Osteoblast (primary cell): ENCODE measurements around the gene FYCO1. TPM values are rescaled to one million over a fixed set of nuclear protein-coding genes. Genes with fewer than 3 reads are reported as not detected.

ENCODE experiments used
- DNase-seq: peaks from one replicate; pipeline ENCODE4 v3.0.0; 2011; ENCODE audit warnings: low spot score, mixed read lengths; ENCODE audit not compliant: insufficient read length; ENCODE audit errors: missing footprints
- H2AFZ ChIP-seq: 2 replicates; pipeline ENCODE4 v1.6.0; 2011; ENCODE audit warnings: mild to moderate bottlenecking, low read length
- H3K27ac ChIP-seq: 2 replicates; pipeline ENCODE4 v1.5.1; 2011; ENCODE audit warnings: mild to moderate bottlenecking, low read depth, low read length, moderate library complexity
- H3K27me3 ChIP-seq: 2 replicates; pipeline ENCODE4 v1.6.0; 2012; ENCODE audit warnings: mild to moderate bottlenecking, control low read depth, inconsistent platforms, low read length, moderate library complexity; ENCODE audit not compliant: insufficient read depth
- H3K36me3 ChIP-seq: 2 replicates; pipeline ENCODE4 v1.5.1; 2011; ENCODE audit warnings: mild to moderate bottlenecking, low read length, control low read depth, moderate library complexity; ENCODE audit not compliant: insufficient read depth
- H3K4me1 ChIP-seq: 2 replicates; pipeline ENCODE4 v1.5.1; 2011; ENCODE audit warnings: mild to moderate bottlenecking, low read length, control low read depth, moderate library complexity; ENCODE audit not compliant: insufficient read depth
- H3K4me2 ChIP-seq: 2 replicates; pipeline ENCODE4 v1.6.0; 2011; ENCODE audit warnings: mild to moderate bottlenecking, low read length; ENCODE audit not compliant: insufficient read depth
- H3K4me3 ChIP-seq: fragments of 200-600 bp; sonication (generic); 3 replicates; pipeline ENCODE4 v1.5.1; 2012; ENCODE audit warnings: mild to moderate bottlenecking, low read length, inconsistent platforms; ENCODE audit not compliant: insufficient read depth
- H3K79me2 ChIP-seq: 2 replicates; pipeline ENCODE4 v1.6.0; 2012; ENCODE audit warnings: mild to moderate bottlenecking, low read length, control low read depth, inconsistent platforms; ENCODE audit not compliant: insufficient read depth
- H3K9me3 ChIP-seq: 2 replicates; pipeline ENCODE4 v1.5.1; 2011; ENCODE audit warnings: low read depth, low read length, control low read depth
- H4K20me1 ChIP-seq: 2 replicates; pipeline ENCODE4 v1.6.0; 2012; ENCODE audit warnings: mild to moderate bottlenecking, low read length, control low read depth; ENCODE audit not compliant: insufficient read depth
- total RNA-seq: library from RNA; depleted of rRNA; stranded (reverse); fragments of >200 nt; gene quantifications from 2 replicates; pipeline ENCODE4 v1.2.3, GENCODE V29; 2012
- TF ChIP-seq, protein P1 (sequence below): IDR thresholded peaks from 2 replicates; pipeline ENCODE4 v1.5.1; 2011; ENCODE audit warnings: mild to moderate bottlenecking, low read depth, low read length, moderate library complexity; ENCODE audit errors: extremely low read depth

Gene FYCO1
- total RNA-seq, 1 donor = 25.0 TPM

DNA sequence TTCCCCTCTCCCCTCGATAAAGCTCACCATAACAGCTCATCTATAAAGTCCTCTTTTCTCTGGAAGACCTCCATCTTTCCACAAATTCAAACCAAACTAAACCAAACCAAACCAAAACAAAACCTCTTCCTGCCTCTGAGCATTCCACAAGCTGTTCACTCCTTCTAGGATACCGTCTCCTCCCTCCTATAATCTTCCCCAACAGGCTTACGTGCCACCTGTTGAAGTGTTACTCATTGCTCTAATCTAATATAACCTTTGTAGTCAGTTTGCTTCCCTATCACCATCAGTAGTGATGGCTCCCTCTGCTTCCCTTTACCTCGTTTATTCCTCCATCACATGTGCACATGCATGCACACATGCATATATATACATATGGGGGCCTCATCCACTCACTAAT, 122.0 kb downstream of the FYCO1 start:
- H3K27me3 ChIP-seq = peaks cover 46% of the 10 kb centered on the region
- H3K4me2 ChIP-seq = no peak overlapping the region
- no peak overlapping the region for H2AFZ ChIP-seq
- no peaks in the 10 kb centered on the region for H3K36me3 ChIP-seq
- DNase-seq = no peak
- no peaks in the 10 kb centered on the region for H4K20me1 ChIP-seq
- H3K4me1 ChIP-seq = no peaks in the 10 kb centered on the region
- H3K9me3 ChIP-seq = no peaks in the 10 kb centered on the region
- no peak overlapping the region for H3K4me3 ChIP-seq
- no peak overlapping the region for H3K27ac ChIP-seq
- TF ChIP-seq, protein P1, sequence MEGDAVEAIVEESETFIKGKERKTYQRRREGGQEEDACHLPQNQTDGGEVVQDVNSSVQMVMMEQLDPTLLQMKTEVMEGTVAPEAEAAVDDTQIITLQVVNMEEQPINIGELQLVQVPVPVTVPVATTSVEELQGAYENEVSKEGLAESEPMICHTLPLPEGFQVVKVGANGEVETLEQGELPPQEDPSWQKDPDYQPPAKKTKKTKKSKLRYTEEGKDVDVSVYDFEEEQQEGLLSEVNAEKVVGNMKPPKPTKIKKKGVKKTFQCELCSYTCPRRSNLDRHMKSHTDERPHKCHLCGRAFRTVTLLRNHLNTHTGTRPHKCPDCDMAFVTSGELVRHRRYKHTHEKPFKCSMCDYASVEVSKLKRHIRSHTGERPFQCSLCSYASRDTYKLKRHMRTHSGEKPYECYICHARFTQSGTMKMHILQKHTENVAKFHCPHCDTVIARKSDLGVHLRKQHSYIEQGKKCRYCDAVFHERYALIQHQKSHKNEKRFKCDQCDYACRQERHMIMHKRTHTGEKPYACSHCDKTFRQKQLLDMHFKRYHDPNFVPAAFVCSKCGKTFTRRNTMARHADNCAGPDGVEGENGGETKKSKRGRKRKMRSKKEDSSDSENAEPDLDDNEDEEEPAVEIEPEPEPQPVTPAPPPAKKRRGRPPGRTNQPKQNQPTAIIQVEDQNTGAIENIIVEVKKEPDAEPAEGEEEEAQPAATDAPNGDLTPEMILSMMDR = no peak
- no peaks in the 10 kb centered on the region for H3K79me2 ChIP-seq

DNA sequence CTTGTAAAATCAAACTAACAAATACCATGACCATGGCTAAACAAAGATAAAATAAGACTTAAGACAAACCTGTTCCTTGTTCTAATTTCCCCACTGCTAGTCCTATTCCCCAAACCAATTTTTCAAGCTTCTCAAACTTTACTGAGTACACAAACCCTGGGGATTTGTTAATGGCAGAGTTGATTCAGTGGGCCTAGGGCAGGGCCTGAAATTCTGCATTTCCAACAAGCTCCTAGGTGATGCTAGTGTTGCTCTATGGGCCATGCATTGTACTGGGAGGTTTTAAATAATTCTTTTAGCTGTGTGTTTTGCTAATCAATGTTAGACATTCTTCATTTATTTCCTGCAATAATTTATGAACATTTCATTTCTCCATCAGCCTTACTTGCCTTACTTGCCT, 122.6 kb downstream of the FYCO1 start:
- H2AFZ ChIP-seq = no peak overlapping the region
- no peaks in the 10 kb centered on the region for H4K20me1 ChIP-seq
- H3K79me2 ChIP-seq = no peaks in the 10 kb centered on the region
- H3K4me3 ChIP-seq = no peak overlapping the region
- H3K36me3 ChIP-seq = no peaks in the 10 kb centered on the region
- H3K27ac ChIP-seq = no peak overlapping the region
- TF ChIP-seq, protein P1 = no peak
- no peak for DNase-seq
- no peaks in the 10 kb centered on the region for H3K9me3 ChIP-seq
- no peak overlapping the region for H3K4me2 ChIP-seq
- H3K27me3 ChIP-seq = peaks cover 44% of the 10 kb centered on the region
- no peaks in the 10 kb centered on the region for H3K4me1 ChIP-seq

DNA sequence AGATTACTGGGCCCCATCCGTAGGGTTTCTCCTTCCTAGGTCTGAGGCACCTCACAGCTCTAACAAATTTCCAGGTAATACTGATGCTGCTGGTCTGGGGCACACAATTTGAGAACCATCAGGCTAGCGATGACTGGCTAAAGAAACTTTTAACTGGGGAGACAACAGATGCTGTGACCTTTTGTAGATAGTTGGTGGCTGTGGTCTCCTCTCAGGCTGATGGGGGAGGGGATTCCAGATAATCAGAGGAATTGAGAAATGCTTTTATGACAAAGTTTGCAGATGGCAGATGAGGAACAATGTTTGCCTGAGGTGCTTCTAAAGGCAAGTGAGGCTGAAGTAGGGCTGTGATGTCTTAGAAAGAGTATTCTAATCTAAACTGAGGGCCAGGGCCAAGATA, 123.1 kb downstream of the FYCO1 start:
- Histone ChIP-seq H3K27ac (no peak overlapping the region), H3K4me1 (no peaks in the 10 kb centered on the region), H3K4me2 (no peak overlapping the region), H3K36me3 (no peaks in the 10 kb centered on the region), H2AFZ (no peak overlapping the region), H3K27me3 (peaks cover 44% of the 10 kb centered on the region), H3K9me3 (no peaks in the 10 kb centered on the region), H3K79me2 (no peaks in the 10 kb centered on the region), H3K4me3 (no peak overlapping the region), H4K20me1 (no peaks in the 10 kb centered on the region)
- no peak for DNase-seq
- TF ChIP-seq, protein P1 = no peak

DNA sequence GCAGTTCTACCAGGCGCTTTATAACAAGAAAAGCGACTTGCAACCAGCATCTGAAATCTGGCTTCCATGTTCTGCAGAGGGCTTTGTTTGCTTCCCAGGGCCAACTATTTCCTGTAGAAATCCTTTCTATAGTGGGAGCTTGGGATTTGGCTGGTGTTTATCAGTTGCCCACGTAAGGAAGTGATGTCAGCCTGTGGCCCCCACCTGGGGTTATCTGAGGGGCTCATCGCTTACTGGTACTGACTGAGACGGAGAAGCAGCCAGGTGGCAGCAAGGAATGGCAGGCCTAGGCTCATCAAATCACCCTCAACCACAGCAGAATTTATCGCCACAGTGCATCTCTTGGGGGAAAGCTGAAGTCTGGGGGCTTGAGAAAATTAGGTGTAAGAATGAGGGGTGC, 123.8 kb downstream of the FYCO1 start:
- no peaks in the 10 kb centered on the region for H3K9me3 ChIP-seq
- H3K4me1 ChIP-seq = no peaks in the 10 kb centered on the region
- H3K27me3 ChIP-seq = peaks cover 46% of the 10 kb centered on the region
- no peaks in the 10 kb centered on the region for H4K20me1 ChIP-seq
- TF ChIP-seq, protein P1 = no peak
- H3K27ac ChIP-seq = no peak overlapping the region
- H3K36me3 ChIP-seq = no peaks in the 10 kb centered on the region
- no peak overlapping the region for H3K4me3 ChIP-seq
- no peak for DNase-seq
- H3K4me2 ChIP-seq = no peak overlapping the region
- no peaks in the 10 kb centered on the region for H3K79me2 ChIP-seq
- H2AFZ ChIP-seq = no peak overlapping the region
